Mesodermal cell (in vitro differentiated cells): Measurements from ENCODE around the gene TUBB4A.

Experiments
- H3K27ac ChIP-seq: 2 replicates; pipeline ENCODE4 v1.7.0; 2013; ENCODE audit warnings: mild to moderate bottlenecking, low read depth, low read length, moderate library complexity; ENCODE audit not compliant: severe bottlenecking
- H3K36me3 ChIP-seq: 2 replicates; pipeline ENCODE4 v1.7.1; 2013; ENCODE audit warnings: mild to moderate bottlenecking, low read length, moderate library complexity; ENCODE audit not compliant: control insufficient read depth, insufficient read depth
- H3K4me1 ChIP-seq: one replicate; pipeline ENCODE4 v1.7.1; 2013; ENCODE audit warnings: mild to moderate bottlenecking, low read length; ENCODE audit not compliant: insufficient read depth, control insufficient read depth, poor library complexity, severe bottlenecking
- H3K4me3 ChIP-seq: 2 replicates; pipeline ENCODE4 v1.7.0; 2013; ENCODE audit warnings: low read length, control low read depth, mild to moderate bottlenecking; ENCODE audit not compliant: insufficient read depth, poor library complexity, severe bottlenecking; ENCODE audit errors: extremely low read depth
- H3K9me3 ChIP-seq: 2 replicates; pipeline ENCODE4 v1.7.1; 2013; ENCODE audit warnings: mild to moderate bottlenecking, low read length, moderate library complexity; ENCODE audit not compliant: control insufficient read depth
- WGBS, 2 experiments: methylation state at CpG; one replicate each; pipeline ENCODE4 v1.1.5; 2013; ENCODE audit warnings: missing lambda C conversion rate in 2 of 2; ENCODE audit not compliant: insufficient coverage in 2 of 2; 5-methylcytosine and 5-hydroxymethylcytosine counted together

Gene TUBB4A

GRCh38 chr19:6521718-6522646 lies 19.9 kb upstream of the TUBB4A start:
- Histone ChIP-seq H3K27ac (no peak overlapping the region), H3K9me3 (no peaks in the 10 kb centered on the region), H3K36me3 (no peaks in the 10 kb centered on the region), H3K4me1 (peaks cover 3% of the 10 kb centered on the region), H3K4me3 (no peak overlapping the region)
- 72 to 74% methylated on average over 18 to 20 of the region's 20 CpGs for WGBS, 2 experiments

GRCh38 chr19:6519289-6519688 lies 17.2 kb upstream of the TUBB4A start:
- Histone ChIP-seq H3K9me3 (no peaks in the 10 kb centered on the region), H3K27ac (no peak overlapping the region), H3K4me1 (peaks cover 3% of the 10 kb centered on the region), H3K36me3 (no peaks in the 10 kb centered on the region), H3K4me3 (no peak overlapping the region)
- whole genome bisulfite sequencing, 2 experiments: 63 to 90% methylated on average over 1 to 2 of the region's 2 CpGs

GRCh38 chr19:6518145-6518911 lies 16.2 kb upstream of the TUBB4A start:
- no peaks in the 10 kb centered on the region for H3K36me3 ChIP-seq
- H3K4me3 ChIP-seq: no peak overlapping the region
- no peaks in the 10 kb centered on the region for H3K9me3 ChIP-seq
- no peak overlapping the region for H3K27ac ChIP-seq
- 73 to 77% methylated on average over 12 to 13 of the region's 14 CpGs for WGBS, 2 experiments
- peaks cover 3% of the 10 kb centered on the region for H3K4me1 ChIP-seq

- Histone ChIP-seq H3K4me3 (peak overlapping the region; percentile 52), H3K4me1 (peaks cover 3% of the 10 kb centered on the region), H3K36me3 (no peaks in the 10 kb centered on the region), H3K27ac (peak overlapping the region; percentile 45), H3K9me3 (no peaks in the 10 kb centered on the region)
- WGBS, 2 experiments: 0 to 1% methylated on average over 14 to 31 of the region's 38 CpGs
Observed at GRCh38 chr19:6516659-6517291, 14.7 kb upstream of the TUBB4A start.

- Histone ChIP-seq H3K27ac (peak overlapping the region; percentile 45), H3K9me3 (no peaks in the 10 kb centered on the region), H3K36me3 (no peaks in the 10 kb centered on the region), H3K4me3 (peak overlapping the region; percentile 52), H3K4me1 (peaks cover 3% of the 10 kb centered on the region)
- WGBS, 2 experiments: 0 to 4% methylated on average over 21 to 25 of the region's 26 CpGs
Observed at GRCh38 chr19:6516018-6516658, 14.0 kb upstream of the TUBB4A start.

- H3K27ac ChIP-seq: no peak overlapping the region
- H3K4me3 ChIP-seq: no peak overlapping the region
- H3K36me3 ChIP-seq: no peaks in the 10 kb centered on the region
- no peaks in the 10 kb centered on the region for H3K9me3 ChIP-seq
- H3K4me1 ChIP-seq: peaks cover 3% of the 10 kb centered on the region
- WGBS, 2 experiments: 87 to 89% methylated on average over 10 to 12 of the region's 15 CpGs
Observed at GRCh38 chr19:6514926-6515544, 12.9 kb upstream of the TUBB4A start.

- WGBS, 2 experiments: 87 to 89% methylated on average over 5 to 7 of the region's 9 CpGs
- no peak overlapping the region for H3K27ac ChIP-seq
- no peaks in the 10 kb centered on the region for H3K36me3 ChIP-seq
- H3K4me1 ChIP-seq: peaks cover 3% of the 10 kb centered on the region
- H3K9me3 ChIP-seq: no peaks in the 10 kb centered on the region
- H3K4me3 ChIP-seq: no peak overlapping the region
Observed at GRCh38 chr19:6514089-6514488, 12.0 kb upstream of the TUBB4A start.

- no peak overlapping the region for H3K4me3 ChIP-seq
- no peaks in the 10 kb centered on the region for H3K9me3 ChIP-seq
- 97 to 100% methylated on average over 4 to 7 of the region's 7 CpGs for WGBS, 2 experiments
- H3K4me1 ChIP-seq: no peaks in the 10 kb centered on the region
- no peak overlapping the region for H3K27ac ChIP-seq
- H3K36me3 ChIP-seq: no peaks in the 10 kb centered on the region
Observed at GRCh38 chr19:6510618-6511017, 8.5 kb upstream of the TUBB4A start.

GRCh38 chr19:6509118-6509971 lies 7.2 kb upstream of the TUBB4A start:
- no peaks in the 10 kb centered on the region for H3K36me3 ChIP-seq
- H3K4me3 ChIP-seq: no peak overlapping the region
- H3K4me1 ChIP-seq: no peaks in the 10 kb centered on the region
- WGBS, 2 experiments: 89 to 90% methylated on average over 16 to 18 of the region's 20 CpGs
- no peaks in the 10 kb centered on the region for H3K9me3 ChIP-seq
- H3K27ac ChIP-seq: no peak overlapping the region
